ENCODE data around the gene SFTA2. TPM values are rescaled to one million over a fixed set of nuclear protein-coding genes. Genes with fewer than 3 reads are reported as not detected.

The SFTA2 gene
- total RNA-seq, 2 experiments from 2014 or later = not detected

- H3K36me3 ChIP-seq (ENCODE audit: insufficient read depth, low read length) = peaks cover 14% of the 10 kb centered on the region; the same call in 1 of the 2 replicates
- POLR2A ChIA-PET = interaction anchor here (1.0 kb wide), 1 partner anchor 12 kb away, joined by 3 read pairs; no protein-coding TSS in a partner anchor
- no peak overlapping the region for H3K4me3 ChIP-seq (ENCODE audit: low read depth, low read length, poor library complexity, severe bottlenecking)
- no peak overlapping the region for H3K4me2 ChIP-seq (ENCODE audit: low read length)
- DNase-seq (ENCODE audit: low spot score) = no peak
- no peak overlapping the region for H3K27ac ChIP-seq (ENCODE audit: low read depth, low read length, poor library complexity, severe bottlenecking)
- H3K9me2 ChIP-seq (ENCODE audit: insufficient read depth, low read length) = no peaks in the 10 kb centered on the region
- CTCF ChIA-PET (ENCODE audit: unreplicated experiment) = no interaction called here
- TF ChIP-seq CTCF (conservative IDR thresholded peaks at IDR 0.05; ENCODE audit: low read length) = no peak
- no peak overlapping the region for H2AFZ ChIP-seq (ENCODE audit: low read length)
- no peaks in the 10 kb centered on the region for H3K79me2 ChIP-seq (ENCODE audit: insufficient read depth, low read depth, low read length)
- no peaks in the 10 kb centered on the region for H3K9me3 ChIP-seq (ENCODE audit: low read length)
- H4K20me1 ChIP-seq (ENCODE audit: insufficient read depth, low read length) = no peaks in the 10 kb centered on the region
- intact Hi-C loops (cut with micrococcal nuclease; ENCODE audit: unreplicated experiment) = no loop called here
- peaks cover 18% of the 10 kb centered on the region for H3K4me1 ChIP-seq (ENCODE audit: insufficient read depth, low read length, poor library complexity, severe bottlenecking)
- BruUV-seq (replicated peaks) = no TSS peak
These were observed 31.0 kb downstream of the SFTA2 start for GRCh38 chr6:30900863-30901417.

- no peak overlapping the region for H2AFZ ChIP-seq (ENCODE audit: low read length)
- CTCF ChIA-PET (ENCODE audit: unreplicated experiment) = no interaction called here
- H4K20me1 ChIP-seq (ENCODE audit: insufficient read depth, low read length) = no peaks in the 10 kb centered on the region
- no peak for DNase-seq (ENCODE audit: low spot score)
- H3K9me2 ChIP-seq (ENCODE audit: insufficient read depth, low read length) = no peaks in the 10 kb centered on the region
- POLR2A ChIA-PET = no interaction called here
- intact Hi-C loops (cut with micrococcal nuclease; ENCODE audit: unreplicated experiment) = no loop called here
- no peak overlapping the region for H3K27ac ChIP-seq (ENCODE audit: low read depth, low read length, poor library complexity, severe bottlenecking)
- H3K79me2 ChIP-seq (ENCODE audit: insufficient read depth, low read depth, low read length) = no peaks in the 10 kb centered on the region
- TF ChIP-seq EZH2phosphoT487 (IDR thresholded peaks at IDR 0.05; ENCODE audit: borderline replicate concordance, low read depth, low read length) = no peak
- TF ChIP-seq CTCF (conservative IDR thresholded peaks at IDR 0.05; ENCODE audit: low read length) = no peak
- no peak overlapping the region for H3K4me3 ChIP-seq (ENCODE audit: low read depth, low read length, poor library complexity, severe bottlenecking)
- no peaks in the 10 kb centered on the region for H3K9me3 ChIP-seq (ENCODE audit: low read length)
- H3K4me1 ChIP-seq (ENCODE audit: insufficient read depth, low read length, poor library complexity, severe bottlenecking) = peaks cover 17% of the 10 kb centered on the region
- H3K36me3 ChIP-seq (ENCODE audit: insufficient read depth, low read length) = peaks cover 14% of the 10 kb centered on the region; the same call in 1 of the 2 replicates
- no TSS peak for BruUV-seq (replicated peaks)
- no peak overlapping the region for H3K4me2 ChIP-seq (ENCODE audit: low read length)
These were observed 33.1 kb downstream of the SFTA2 start for GRCh38 chr6:30898750-30899360.

- peaks cover 14% of the 10 kb centered on the region; the same call in 1 of the 2 replicates for H3K36me3 ChIP-seq (ENCODE audit: insufficient read depth, low read length)
- peaks cover 7% of the 10 kb centered on the region for H3K4me1 ChIP-seq (ENCODE audit: insufficient read depth, low read length, poor library complexity, severe bottlenecking)
- ChIA-PET CTCF (ENCODE audit: unreplicated experiment) (no interaction called here), POLR2A (no interaction called here)
- H4K20me1 ChIP-seq (ENCODE audit: insufficient read depth, low read length) = no peaks in the 10 kb centered on the region
- no peak overlapping the region for H3K4me3 ChIP-seq (ENCODE audit: low read depth, low read length, poor library complexity, severe bottlenecking)
- H2AFZ ChIP-seq (ENCODE audit: low read length) = no peak overlapping the region
- H3K9me3 ChIP-seq (ENCODE audit: low read length) = no peaks in the 10 kb centered on the region
- no peaks in the 10 kb centered on the region for H3K79me2 ChIP-seq (ENCODE audit: insufficient read depth, low read depth, low read length)
- intact Hi-C loops (cut with micrococcal nuclease; ENCODE audit: unreplicated experiment) = no loop called here
- BruUV-seq (replicated peaks) = no TSS peak
- no peak for DNase-seq (ENCODE audit: low spot score)
- H3K4me2 ChIP-seq (ENCODE audit: low read length) = no peak overlapping the region
- no peaks in the 10 kb centered on the region for H3K9me2 ChIP-seq (ENCODE audit: insufficient read depth, low read length)
- no peak for TF ChIP-seq EZH2phosphoT487 (IDR thresholded peaks at IDR 0.05; ENCODE audit: borderline replicate concordance, low read depth, low read length)
- H3K27ac ChIP-seq (ENCODE audit: low read depth, low read length, poor library complexity, severe bottlenecking) = no peak overlapping the region
These were observed 34.1 kb downstream of the SFTA2 start for GRCh38 chr6:30897882-30898281.

Measured in OCI-LY7 (cell line).